GM19025 (cell line): ENCODE results near the gene TRIM17.

Experiments
- ATAC-seq: cut with Tn5 transposase; IDR thresholded peaks from one replicate; pipeline ENCODE4 v1.9.1; 2021; ENCODE audit warnings: mild to moderate bottlenecking, low read depth, moderate library complexity; ENCODE audit not compliant: unreplicated experiment

TRIM17 gene

GRCh38 chr1:228387321-228387720 is 29.3 kb downstream of the TRIM17 start:
- ATAC-seq = no peak

- ATAC-seq = no peak
Measured at GRCh38 chr1:228385232-228385631, 31.4 kb downstream of the TRIM17 start.

- ATAC-seq = no peak
Measured at GRCh38 chr1:228383773-228384172, 32.9 kb downstream of the TRIM17 start.

GRCh38 chr1:228381356-228381755 is 35.3 kb downstream of the TRIM17 start:
- ATAC-seq = no peak

GRCh38 chr1:228379666-228380065 is 37.0 kb downstream of the TRIM17 start:
- ATAC-seq = no peak

- ATAC-seq = no peak
Measured at GRCh38 chr1:228378873-228379460, 37.7 kb downstream of the TRIM17 start.

- no peak for ATAC-seq
Measured at GRCh38 chr1:228378090-228378872, 38.4 kb downstream of the TRIM17 start.

- no peak for ATAC-seq
Measured at GRCh38 chr1:228377664-228378089, 39.0 kb downstream of the TRIM17 start.

GRCh38 chr1:228376651-228377631 is 39.7 kb downstream of the TRIM17 start:
- no peak for ATAC-seq

GRCh38 chr1:228376262-228376628 is 40.4 kb downstream of the TRIM17 start:
- no peak for ATAC-seq

GRCh38 chr1:228375578-228376261 is 40.9 kb downstream of the TRIM17 start:
- no peak for ATAC-seq

GRCh38 chr1:228374711-228375577 is 41.7 kb downstream of the TRIM17 start:
- ATAC-seq = no peak

GRCh38 chr1:228373681-228374571 is 42.7 kb downstream of the TRIM17 start:
- no peak for ATAC-seq

GRCh38 chr1:228373004-228373680 is 43.5 kb downstream of the TRIM17 start:
- ATAC-seq = no peak

- ATAC-seq = no peak
Measured at GRCh38 chr1:228372183-228373003, 44.3 kb downstream of the TRIM17 start.

- ATAC-seq = no peak
Measured at GRCh38 chr1:228371741-228372182, 44.9 kb downstream of the TRIM17 start.
